Spinal cord (tissue), 10 donors: ENCODE data around the gene CFAP97D1. TPM values are rescaled to one million over a fixed set of nuclear protein-coding genes. Genes with fewer than 3 reads are reported as not detected.
"Not testable (repeated sequence)": the region's sequence is repeated elsewhere in the genome, so short reads cannot be mapped to it uniquely, and the experiment has no call there.

Source experiments
- DNase-seq, 6 donors: peaks; one replicate each; pipeline versions ENCODE4 v3.0.0 to v3.0.0-alpha.2; 2013 to 2015; ENCODE audit warnings: low spot score in 6 of 6, low read depth in 4 of 6
- H3K27ac ChIP-seq: one replicate; pipeline ENCODE4 v1.5.1; 2013; ENCODE audit warnings: low read depth, low read length, control low read depth
- H3K27me3 ChIP-seq: one replicate; pipeline ENCODE4 v1.6.1; 2013; ENCODE audit warnings: low read length; ENCODE audit not compliant: control insufficient read depth, insufficient read depth
- H3K36me3 ChIP-seq: one replicate; pipeline ENCODE4 v1.6.1; 2013; ENCODE audit warnings: low read length; ENCODE audit not compliant: control insufficient read depth, insufficient read depth
- H3K4me1 ChIP-seq: one replicate; pipeline ENCODE4 v1.6.1; 2013; ENCODE audit warnings: low read length; ENCODE audit not compliant: control insufficient read depth, insufficient read depth
- H3K4me3 ChIP-seq: one replicate; pipeline ENCODE4 v1.5.1; 2013; ENCODE audit warnings: low read depth, low read length, control low read depth
- H3K9me3 ChIP-seq: one replicate; pipeline ENCODE4 v1.6.1; 2013; ENCODE audit warnings: low read length; ENCODE audit not compliant: control insufficient read depth, insufficient read depth
- WGBS: methylation state at CpG from one replicate; pipeline ENCODE4 v1.1.5; 2013; ENCODE audit warnings: missing lambda C conversion rate; ENCODE audit not compliant: insufficient coverage; 5-methylcytosine and 5-hydroxymethylcytosine counted together
- polyA plus RNA-seq, 2 donors: library from polyadenylated mRNA; unstranded; fragments of 120-200 nt; gene quantifications; one replicate each; pipeline ENCODE4 v1.2.1, GENCODE V29; 2013; ENCODE audit not compliant: insufficient read length in 2 of 2
- total RNA-seq, 2 donors: library from RNA; depleted of rRNA in 1 of 2; stranded (reverse); fragments of 120-200 nt in 1 of 2; fragments of >200 nt in 1 of 2; gene quantifications; one replicate each; pipeline versions ENCODE4 v1.2.3 to v1.2.4, GENCODE V29; 2013 to 2014
- donor health status: healthy.

CFAP97D1 gene
- total and polyA plus RNA-seq, 4 donors: 0.10 to 0.16 (median 0.12) TPM; not detected in 1

DNA sequence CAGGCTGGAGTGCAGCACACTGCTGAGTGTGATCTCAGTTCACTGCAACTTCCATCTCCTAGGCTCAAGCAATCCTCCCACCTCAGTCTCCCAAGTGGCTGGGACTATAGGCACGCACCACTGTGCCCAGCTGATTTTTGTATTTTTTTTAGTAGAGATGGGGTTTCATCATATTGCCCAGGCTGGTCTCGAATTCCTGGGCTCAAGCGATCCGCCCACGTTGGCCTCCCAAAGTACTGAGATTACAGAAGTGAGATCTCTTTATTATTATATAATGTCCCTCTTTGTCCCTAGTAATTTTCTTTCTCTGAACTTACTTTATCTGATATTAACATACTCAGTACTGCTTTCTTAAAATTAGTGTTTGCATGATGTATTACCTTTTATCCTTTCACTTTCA, 8.3 kb downstream of the CFAP97D1 start:
- H3K9me3 ChIP-seq: no peaks in the 10 kb centered on the region
- no CpG with 5 or more reads among the region's 5 CpGs for WGBS
- no peak overlapping the region for H3K4me3 ChIP-seq
- no peaks in the 10 kb centered on the region for H3K4me1 ChIP-seq
- no peak overlapping the region for H3K27ac ChIP-seq
- H3K27me3 ChIP-seq: no peaks in the 10 kb centered on the region
- no peaks in the 10 kb centered on the region for H3K36me3 ChIP-seq
- DNase-seq: no peak

DNA sequence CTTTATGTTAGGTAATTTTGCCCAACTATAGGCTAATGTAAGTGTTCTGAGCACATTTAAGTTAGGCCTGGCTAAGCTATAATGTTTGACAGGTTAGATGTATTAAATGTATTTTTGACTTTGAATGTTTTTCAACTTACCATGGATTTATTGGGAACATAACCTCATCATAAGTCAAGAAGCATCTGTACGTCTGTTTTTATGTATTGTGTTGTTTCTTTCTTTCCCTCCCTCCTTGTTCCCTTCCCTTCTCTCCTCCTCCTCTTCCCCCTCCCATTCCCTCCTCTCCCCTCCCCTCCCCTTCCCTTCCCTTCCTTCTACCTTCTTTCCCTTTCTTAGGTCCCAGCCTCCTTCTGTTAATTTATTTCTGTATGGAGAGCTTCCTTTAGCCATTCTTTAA, 9.2 kb downstream of the CFAP97D1 start:
- Histone ChIP-seq H3K4me3 (no peak overlapping the region), H3K27me3 (no peaks in the 10 kb centered on the region), H3K27ac (no peak overlapping the region), H3K4me1 (no peaks in the 10 kb centered on the region), H3K36me3 (no peaks in the 10 kb centered on the region), H3K9me3 (no peaks in the 10 kb centered on the region)
- DNase-seq: no peak
- WGBS: no CpG with 5 or more reads among the region's 1 CpG

DNA sequence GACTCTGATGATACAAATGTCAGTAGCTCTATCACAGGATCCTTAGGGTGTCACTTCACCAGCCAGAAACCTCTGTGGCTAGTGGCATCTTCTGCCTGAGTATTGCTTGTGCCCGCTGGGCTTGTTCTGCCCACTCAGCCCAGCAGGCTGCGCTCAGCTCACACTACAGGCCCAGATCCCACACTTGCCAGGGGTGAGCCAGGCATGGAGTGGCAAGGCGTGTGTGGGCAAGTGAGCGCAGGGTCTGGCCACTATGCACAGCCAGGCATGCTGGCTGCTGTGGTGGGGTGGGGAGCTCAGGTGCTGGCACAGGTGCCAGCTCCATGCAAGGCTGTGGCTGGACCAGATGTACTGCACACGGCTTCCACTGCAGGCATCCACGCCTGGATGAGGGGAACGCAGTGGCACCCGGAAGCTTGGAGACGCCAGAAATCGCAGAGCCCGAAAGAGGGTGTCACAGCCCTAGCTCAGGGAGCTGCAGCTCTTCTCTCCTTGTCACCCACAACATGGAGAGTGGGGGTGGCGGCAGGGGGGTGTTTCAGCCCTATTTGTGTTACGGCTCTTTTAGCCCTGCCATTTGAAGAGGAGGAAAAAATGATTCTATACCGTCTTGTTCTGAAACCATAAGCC, 10.2 kb downstream of the CFAP97D1 start:
- WGBS: 89% methylated on average over 12 of the region's 14 CpGs
- Histone ChIP-seq H3K27ac (no peak overlapping the region), H3K36me3 (no peaks in the 10 kb centered on the region), H3K4me1 (no peaks in the 10 kb centered on the region), H3K27me3 (no peaks in the 10 kb centered on the region), H3K9me3 (no peaks in the 10 kb centered on the region), H3K4me3 (no peak overlapping the region)
- no peak for DNase-seq

DNA sequence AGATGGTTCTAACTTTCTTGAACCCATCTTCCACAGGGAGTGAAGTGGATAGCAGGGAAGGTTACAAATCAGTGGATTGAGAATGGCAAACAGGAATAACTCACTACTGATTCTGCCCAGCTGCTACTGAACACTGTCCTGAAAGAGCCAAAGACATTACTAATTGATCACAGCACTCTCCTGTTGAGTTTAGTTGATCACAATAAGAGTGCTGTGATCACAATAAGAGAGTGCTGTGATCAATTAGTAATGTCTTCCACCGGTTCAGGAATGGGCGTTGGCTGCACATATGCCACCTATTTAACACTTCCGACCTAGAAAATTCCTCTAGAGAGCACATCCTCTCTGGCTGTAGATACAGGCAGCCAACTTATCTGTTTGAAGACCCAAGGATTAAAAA, 11.4 kb downstream of the CFAP97D1 start:
- Histone ChIP-seq H3K36me3 (no peaks in the 10 kb centered on the region), H3K27me3 (no peaks in the 10 kb centered on the region), H3K4me1 (no peaks in the 10 kb centered on the region), H3K9me3 (no peaks in the 10 kb centered on the region), H3K4me3 (no peak overlapping the region), H3K27ac (no peak overlapping the region)
- WGBS: no CpG with 5 or more reads among the region's 3 CpGs
- peak in 2 of 6 donors; percentile 41 to 91 for DNase-seq

DNA sequence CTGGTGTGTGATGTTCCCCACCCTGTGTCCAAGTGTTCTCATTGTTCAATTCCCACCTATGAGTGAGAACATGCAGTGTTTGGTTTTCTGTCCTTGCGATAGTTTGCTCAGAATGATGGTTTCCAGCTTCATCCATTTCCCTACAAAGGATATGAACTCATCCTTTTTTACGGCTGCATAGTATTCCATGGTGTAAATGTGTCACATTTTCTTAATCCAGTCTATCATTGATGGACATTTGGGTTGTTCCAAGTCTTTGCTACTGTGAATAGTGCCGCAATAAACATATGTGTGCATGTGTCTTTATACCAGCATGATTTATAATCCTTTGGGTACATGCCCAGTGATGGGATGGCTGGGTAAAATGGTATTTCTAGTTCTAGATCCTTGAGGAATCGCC, 12.4 kb downstream of the CFAP97D1 start:
- not testable (repeated sequence) for H3K9me3 ChIP-seq, H3K27ac ChIP-seq, H3K4me1 ChIP-seq, H3K4me3 ChIP-seq, H3K27me3 ChIP-seq, DNase-seq, H3K36me3 ChIP-seq
- WGBS: no CpG with 5 or more reads among the region's 4 CpGs

DNA sequence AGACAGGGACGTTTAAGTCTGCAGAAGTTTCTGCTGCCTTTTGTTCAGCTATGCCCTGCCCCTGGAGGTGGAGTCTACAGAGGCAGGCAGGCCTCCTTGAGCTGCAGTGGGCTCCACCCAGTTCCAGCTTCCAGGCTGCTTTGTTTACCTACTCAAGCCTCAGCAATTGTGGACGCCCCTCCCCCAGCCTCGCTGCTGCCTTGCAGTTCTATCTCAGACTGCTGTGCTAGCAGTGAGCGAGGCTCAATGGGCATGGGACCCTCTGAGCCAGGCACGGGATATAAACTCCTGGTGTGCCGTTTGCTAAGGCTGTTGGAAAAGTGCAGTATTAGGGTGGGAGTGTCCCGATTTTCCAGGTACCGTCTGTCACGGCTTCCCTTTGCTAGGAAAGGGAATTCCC, 17.8 kb downstream of the CFAP97D1 start:
- H3K27ac ChIP-seq, H3K36me3 ChIP-seq, DNase-seq, H3K9me3 ChIP-seq, H3K4me1 ChIP-seq, H3K4me3 ChIP-seq, H3K27me3 ChIP-seq: not testable (repeated sequence)
- 97% methylated on average over 8 of the region's 9 CpGs for WGBS

- no peaks in the 10 kb centered on the region for H3K27me3 ChIP-seq
These were observed 18.8 kb downstream of the CFAP97D1 start for GRCh38 chr17:43799047-43799446.

GRCh38 chr17:43800736-43801135, 20.5 kb downstream of the CFAP97D1 start:
- Histone ChIP-seq H3K4me3 (no peak overlapping the region), H3K9me3 (no peaks in the 10 kb centered on the region), H3K4me1 (no peaks in the 10 kb centered on the region), H3K27ac (no peak overlapping the region), H3K36me3 (peaks cover 2% of the 10 kb centered on the region), H3K27me3 (no peaks in the 10 kb centered on the region)
- DNase-seq: no peak
- WGBS: 100% methylated on average over 1 of the region's 3 CpGs

More at GRCh38 chr17:43799047-43799446, 18.8 kb downstream of the CFAP97D1 start:
- WGBS: no CpG with 5 or more reads among the region's 2 CpGs
- H3K9me3 ChIP-seq: no peaks in the 10 kb centered on the region
- no peaks in the 10 kb centered on the region for H3K36me3 ChIP-seq
- no peak for DNase-seq
- no peak overlapping the region for H3K27ac ChIP-seq
- H3K4me3 ChIP-seq: no peak overlapping the region
- H3K4me1 ChIP-seq: no peaks in the 10 kb centered on the region

GRCh38 chr17:43801844-43802243, 21.6 kb downstream of the CFAP97D1 start:
- Histone ChIP-seq H3K9me3 (no peaks in the 10 kb centered on the region), H3K36me3 (peaks cover 4% of the 10 kb centered on the region), H3K4me3 (no peak overlapping the region), H3K27ac (no peak overlapping the region), H3K27me3 (no peaks in the 10 kb centered on the region), H3K4me1 (no peaks in the 10 kb centered on the region)
- no peak for DNase-seq
- no CpG with 5 or more reads among the region's 3 CpGs for WGBS

- WGBS: 25% methylated on average over 1 of the region's 4 CpGs
- Histone ChIP-seq H3K27ac (no peak overlapping the region), H3K36me3 (peaks cover 13% of the 10 kb centered on the region), H3K4me1 (no peaks in the 10 kb centered on the region), H3K9me3 (no peaks in the 10 kb centered on the region), H3K27me3 (no peaks in the 10 kb centered on the region), H3K4me3 (no peak overlapping the region)
- peak in 1 of 6 donors; percentile 57 for DNase-seq
These were observed 23.5 kb downstream of the CFAP97D1 start for GRCh38 chr17:43803758-43804157.
